PC-3 (cell line): ENCODE results near the gene PDIA5. TPM values are rescaled to one million over a fixed set of nuclear protein-coding genes. Genes with fewer than 3 reads are reported as not detected.

Experiments
- ATAC-seq: fragments of 200-7000 bp; cut with Tn5 transposase; 2 replicates; pipeline ENCODE4 v1.9.1; 2020; ENCODE audit warnings: mild to moderate bottlenecking, moderate library complexity
- BruUV-seq: library from RNA; stranded (reverse); fragments of 400-500 nt; replicated peaks from 2 replicates; lab custom pipeline; 2021; lab: Mats Ljungman, UMichigan
- CTCF ChIA-PET: fragments of 300-600 bp; sonication (Branson Sonifier 250); formaldehyde crosslinking; loops from one replicate; lab custom pipeline; 2022; ENCODE audit warnings: antibody characterized with exemption; lab: Charles Lee
- POLR2A ChIA-PET: fragments of 300-600 bp; sonication (Branson Sonifier 250); formaldehyde crosslinking; loops from one replicate; lab custom pipeline; 2022; ENCODE audit warnings: antibody characterized with exemption; ENCODE audit not compliant: unreplicated experiment; lab: Charles Lee
- DNase-seq: peaks from one replicate; pipeline ENCODE4 v3.0.0-alpha.2; 2015
- H2AFZ ChIP-seq: fragments of 300-600 bp; sonication (generic); 2 replicates; pipeline ENCODE4 v1.6.0; 2016; ENCODE audit warnings: antibody characterized with exemption, low read length
- H3F3A ChIP-seq: fragments of 300-600 bp; sonication (generic); one replicate; pipeline ENCODE4 v1.6.0; 2017; ENCODE audit warnings: antibody characterized with exemption, low read length, control low read depth, mild to moderate bottlenecking; ENCODE audit not compliant: unreplicated experiment
- H3K27ac ChIP-seq: fragments of 300-600 bp; sonication (generic); 2 replicates; pipeline ENCODE4 v1.5.1; 2016; ENCODE audit warnings: mild to moderate bottlenecking, low read length
- H3K27me3 ChIP-seq: fragments of 300-600 bp; sonication (generic); 2 replicates; pipeline ENCODE4 v1.6.1; 2016; ENCODE audit warnings: low read length, mixed read lengths
- H3K36me3 ChIP-seq: fragments of 300-600 bp; sonication (generic); 2 replicates; pipeline ENCODE4 v1.6.1; 2016; ENCODE audit warnings: low read depth, mixed run types, low read length, mixed read lengths
- H3K4me1 ChIP-seq: fragments of 300-600 bp; sonication (generic); 2 replicates; pipeline ENCODE4 v1.5.1; 2016; ENCODE audit warnings: low read length; ENCODE audit not compliant: insufficient read depth
- H3K4me2 ChIP-seq: fragments of 300-600 bp; sonication (generic); 2 replicates; pipeline ENCODE4 v1.6.0; 2016; ENCODE audit warnings: low read length
- H3K4me3 ChIP-seq: fragments of 300-600 bp; sonication (generic); 2 replicates; pipeline ENCODE4 v1.5.1; 2016; ENCODE audit warnings: mild to moderate bottlenecking, low read length, mixed read lengths
- H3K79me2 ChIP-seq: fragments of 300-600 bp; sonication (generic); 2 replicates; pipeline ENCODE4 v1.6.1; 2017; ENCODE audit warnings: low read length, mixed read lengths
- H3K9ac ChIP-seq: fragments of 300-600 bp; sonication (generic); 2 replicates; pipeline ENCODE4 v1.6.0; 2016; ENCODE audit warnings: mild to moderate bottlenecking, low read length
- H3K9me2 ChIP-seq: fragments of 300-600 bp; sonication (generic); replicated peaks from 2 replicates; pipeline ENCODE4 v1.6.1; 2016; ENCODE audit warnings: mixed run types, low read length, mixed read lengths
- H3K9me3 ChIP-seq: fragments of 300-600 bp; sonication (generic); 2 replicates; pipeline ENCODE4 v1.6.1; 2016; ENCODE audit warnings: low read length, mixed read lengths
- H4K20me1 ChIP-seq: fragments of 300-600 bp; sonication (generic); 2 replicates; pipeline ENCODE4 v1.6.1; 2016; ENCODE audit warnings: low read length, mixed read lengths
- EZH2 ChIP-seq: fragments of 300-600 bp; sonication (generic); IDR thresholded peaks from one replicate; pipeline ENCODE4 v1.6.1; 2017; ENCODE audit warnings: antibody characterized with exemption, mild to moderate bottlenecking, low read length; ENCODE audit not compliant: unreplicated experiment
- EZH2phosphoT487 ChIP-seq: fragments of 300-600 bp; sonication (generic); IDR thresholded peaks from 2 replicates; pipeline ENCODE4 v1.6.1; 2018; ENCODE audit warnings: mild to moderate bottlenecking, antibody characterized with exemption, low read length, borderline replicate concordance
- intact Hi-C: fragments of 100-400 bp; cut with micrococcal nuclease; formaldehyde crosslinking; loops from 2 replicates; pipeline ENCODE4 v1.9.0; 2023
- total RNA-seq: library from RNA; depleted of rRNA; stranded (reverse); fragments of >200 nt; gene quantifications from 2 replicates; pipeline ENCODE4 v1.2.3, GENCODE V29; 2014
- TF ChIP-seq, protein P1 (sequence below): fragments of 300-600 bp; sonication (generic); conservative IDR thresholded peaks from 2 replicates; pipeline ENCODE4 v1.5.1; 2017; ENCODE audit warnings: antibody characterized with exemption, low read depth, mild to moderate bottlenecking, low read length

PDIA5 gene
- total RNA-seq, 1 experiment from 2014 or later, result 24.6 TPM

DNA sequence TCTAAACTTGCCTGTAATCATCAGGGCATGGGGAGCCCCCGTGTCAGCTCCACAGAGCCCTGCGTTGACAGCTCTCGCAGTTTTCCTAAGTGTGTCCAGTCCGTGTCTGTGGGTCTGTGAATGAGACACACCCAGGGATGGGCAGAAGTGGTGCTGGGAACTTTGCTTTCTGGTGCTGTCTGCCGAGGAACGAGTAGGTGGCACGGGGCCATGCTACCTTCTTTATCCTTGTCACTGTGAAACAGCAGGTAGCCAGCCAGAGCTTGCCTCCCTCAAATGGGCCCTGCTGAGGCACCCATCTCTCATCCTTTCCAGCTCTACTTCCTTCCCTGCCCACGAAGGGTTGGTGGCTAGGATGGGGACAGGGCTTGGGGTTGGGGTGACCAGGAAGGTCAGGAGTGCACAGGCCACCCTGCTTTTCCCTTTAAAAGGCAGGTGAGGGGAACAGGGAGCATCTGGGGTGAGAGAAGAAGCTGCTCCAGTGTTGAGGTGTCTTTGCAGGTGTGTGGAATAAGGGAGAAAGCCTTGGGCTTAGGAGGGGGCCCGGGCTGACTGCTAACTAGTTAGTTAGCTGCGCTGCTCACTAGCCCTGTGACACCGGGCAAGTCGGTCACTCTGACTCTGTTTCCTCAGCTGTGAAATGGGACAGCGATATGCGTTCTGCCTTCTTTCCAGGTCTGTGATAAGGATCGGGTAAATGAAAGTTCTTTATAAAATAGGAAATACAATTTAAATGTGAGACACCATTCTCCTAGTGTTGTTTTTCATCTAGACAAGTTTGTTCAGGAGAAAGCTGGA, 27.9 kb downstream of the PDIA5 start:
- Histone ChIP-seq H4K20me1 (no peaks in the 10 kb centered on the region; the same call in 1 of the 2 replicates), H3K27ac (no peak overlapping the region), H3F3A (no peaks in the 10 kb centered on the region), H3K4me1 (no peaks in the 10 kb centered on the region), H3K4me3 (no peak overlapping the region), H3K9me3 (no peaks in the 10 kb centered on the region), H2AFZ (no peak overlapping the region), H3K4me2 (no peak overlapping the region), H3K36me3 (peaks cover 41% of the 10 kb centered on the region; the same call in 1 of the 2 replicates), H3K9ac (no peak overlapping the region), H3K79me2 (peaks cover 19% of the 10 kb centered on the region), H3K27me3 (no peaks in the 10 kb centered on the region), H3K9me2 (no peaks in the 10 kb centered on the region)
- ATAC-seq (no peak), DNase-seq (no peak)
- ChIA-PET CTCF (no interaction called here), POLR2A (no interaction called here)
- intact Hi-C loops, result no loop called here
- TF ChIP-seq, protein P1, sequence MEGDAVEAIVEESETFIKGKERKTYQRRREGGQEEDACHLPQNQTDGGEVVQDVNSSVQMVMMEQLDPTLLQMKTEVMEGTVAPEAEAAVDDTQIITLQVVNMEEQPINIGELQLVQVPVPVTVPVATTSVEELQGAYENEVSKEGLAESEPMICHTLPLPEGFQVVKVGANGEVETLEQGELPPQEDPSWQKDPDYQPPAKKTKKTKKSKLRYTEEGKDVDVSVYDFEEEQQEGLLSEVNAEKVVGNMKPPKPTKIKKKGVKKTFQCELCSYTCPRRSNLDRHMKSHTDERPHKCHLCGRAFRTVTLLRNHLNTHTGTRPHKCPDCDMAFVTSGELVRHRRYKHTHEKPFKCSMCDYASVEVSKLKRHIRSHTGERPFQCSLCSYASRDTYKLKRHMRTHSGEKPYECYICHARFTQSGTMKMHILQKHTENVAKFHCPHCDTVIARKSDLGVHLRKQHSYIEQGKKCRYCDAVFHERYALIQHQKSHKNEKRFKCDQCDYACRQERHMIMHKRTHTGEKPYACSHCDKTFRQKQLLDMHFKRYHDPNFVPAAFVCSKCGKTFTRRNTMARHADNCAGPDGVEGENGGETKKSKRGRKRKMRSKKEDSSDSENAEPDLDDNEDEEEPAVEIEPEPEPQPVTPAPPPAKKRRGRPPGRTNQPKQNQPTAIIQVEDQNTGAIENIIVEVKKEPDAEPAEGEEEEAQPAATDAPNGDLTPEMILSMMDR, result no peak
- TF ChIP-seq EZH2phosphoT487, result no peak
- TF ChIP-seq EZH2, result no peak
- BruUV-seq, result no TSS peak

DNA sequence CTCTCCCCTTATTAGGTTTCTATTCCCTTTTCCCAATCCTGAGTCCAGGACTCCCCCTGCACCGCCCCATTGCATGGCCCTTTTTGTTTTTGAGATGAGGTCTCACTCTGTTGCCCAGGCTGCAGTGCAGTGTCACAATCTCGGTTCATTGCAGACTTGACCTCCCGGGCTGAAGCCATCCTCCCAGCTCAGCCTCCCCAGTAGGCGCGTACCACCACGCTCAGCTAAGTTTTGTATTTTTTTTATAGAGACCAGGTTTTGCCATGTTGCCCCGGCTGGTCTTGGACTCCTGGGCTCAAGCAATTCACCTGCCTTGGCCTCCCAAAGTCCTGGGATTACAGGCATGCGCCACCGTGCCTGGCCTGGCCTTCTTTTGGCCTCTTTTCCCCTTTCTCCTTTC, 29.3 kb downstream of the PDIA5 start:
- Histone ChIP-seq H3K36me3 (peaks cover 40% of the 10 kb centered on the region; the same call in 1 of the 2 replicates), H3K79me2 (peaks cover 8% of the 10 kb centered on the region; the same call in 1 of the 2 replicates), H2AFZ (no peak overlapping the region), H3K4me2 (no peak overlapping the region), H3K9me2 (no peaks in the 10 kb centered on the region), H3K4me3 (no peak overlapping the region), H3K9me3 (no peaks in the 10 kb centered on the region), H3K27me3 (no peaks in the 10 kb centered on the region), H3F3A (no peaks in the 10 kb centered on the region), H3K4me1 (no peaks in the 10 kb centered on the region), H3K9ac (no peak overlapping the region), H4K20me1 (no peaks in the 10 kb centered on the region), H3K27ac (no peak overlapping the region)
- BruUV-seq, result no TSS peak
- DNase-seq (no peak), ATAC-seq (no peak)
- POLR2A ChIA-PET, result no interaction called here
- CTCF ChIA-PET, result no interaction called here
- TF ChIP-seq EZH2phosphoT487, result no peak
- no peak for TF ChIP-seq EZH2
- intact Hi-C loops, result no loop called here

DNA sequence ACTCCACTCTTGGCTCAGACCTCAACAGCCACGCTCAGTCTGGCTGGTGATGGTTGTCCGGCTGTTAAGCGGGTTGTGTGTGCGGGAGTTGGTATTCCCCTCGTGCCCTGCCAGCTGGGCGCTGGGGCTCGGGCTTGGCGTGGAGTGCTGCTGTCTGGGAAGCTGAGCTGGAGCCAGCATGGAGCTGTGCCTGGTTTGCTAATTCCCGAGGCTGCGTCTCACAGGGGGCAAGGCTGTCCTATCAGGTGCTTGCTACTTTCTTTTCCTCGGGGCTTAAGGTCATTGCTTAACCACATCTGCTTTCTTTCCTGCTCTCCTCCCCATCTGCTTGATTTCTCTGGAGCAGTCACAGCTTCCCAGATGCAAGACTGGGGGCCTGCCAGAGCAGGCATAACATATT, 29.9 kb downstream of the PDIA5 start:
- H3K4me3 ChIP-seq, result no peak overlapping the region
- no peaks in the 10 kb centered on the region for H4K20me1 ChIP-seq
- no peak for DNase-seq
- H3F3A ChIP-seq, result no peaks in the 10 kb centered on the region
- TF ChIP-seq, protein P1, result no peak
- no peak for TF ChIP-seq EZH2
- no peak for TF ChIP-seq EZH2phosphoT487
- ChIA-PET POLR2A (no interaction called here), CTCF (no interaction called here)
- ATAC-seq, result no peak
- intact Hi-C loops, result no loop called here
- H3K4me1 ChIP-seq, result no peaks in the 10 kb centered on the region
- H3K36me3 ChIP-seq, result peaks cover 38% of the 10 kb centered on the region; the same call in 1 of the 2 replicates
- H3K9me3 ChIP-seq, result no peaks in the 10 kb centered on the region
- H3K27ac ChIP-seq, result no peak overlapping the region
- H2AFZ ChIP-seq, result no peak overlapping the region
- no peaks in the 10 kb centered on the region for H3K9me2 ChIP-seq
- H3K27me3 ChIP-seq, result no peaks in the 10 kb centered on the region
- H3K79me2 ChIP-seq, result peaks cover 4% of the 10 kb centered on the region; the same call in 1 of the 2 replicates
- BruUV-seq, result no TSS peak
- H3K4me2 ChIP-seq, result no peak overlapping the region
- no peak overlapping the region for H3K9ac ChIP-seq
